Neutrophil (primary cell): Measurements from ENCODE around the gene FXR1.

ENCODE experiments used
- H3K27ac ChIP-seq: fragments of 200-600 bp; sonication (generic); 2 replicates; pipeline ENCODE4 v1.5.1; 2016; ENCODE audit warnings: mild to moderate bottlenecking, moderate library complexity
- H3K27me3 ChIP-seq: fragments of 200-600 bp; sonication (generic); 2 replicates; pipeline ENCODE4 v1.6.0; 2016; ENCODE audit warnings: mild to moderate bottlenecking
- H3K36me3 ChIP-seq: fragments of 200-600 bp; sonication (generic); 2 replicates; pipeline ENCODE4 v1.5.1; 2017
- H3K4me1 ChIP-seq, 2 experiments: fragments of 200-600 bp in 1 of 2; sonication (generic) in 1 of 2; 1 replicate in 1 of 2; 2 replicates in 1 of 2; pipeline versions ENCODE4 v1.5.1 to v1.6.1; 2013 to 2016; ENCODE audit warnings: low read depth in 1 of 2, low read length in 1 of 2, mild to moderate bottlenecking in 1 of 2, moderate library complexity in 1 of 2; ENCODE audit not compliant: control insufficient read depth in 1 of 2, insufficient read depth in 1 of 2
- H3K4me3 ChIP-seq, 2 experiments: fragments of 200-600 bp in 1 of 2; sonication (generic) in 1 of 2; 1 replicate in 1 of 2; 2 replicates in 1 of 2; pipeline ENCODE4 v1.5.1; 2013 to 2016; ENCODE audit warnings: low read depth in 1 of 2, low read length in 1 of 2, mild to moderate bottlenecking in 1 of 2, moderate library complexity in 1 of 2
- H3K9me3 ChIP-seq: fragments of 200-600 bp; sonication (generic); 2 replicates; pipeline ENCODE4 v1.5.1; 2016
- CTCF ChIP-seq: fragments of 200-600 bp; sonication (generic); IDR thresholded peaks from 2 replicates; pipeline ENCODE4 v1.5.1; 2016; ENCODE audit warnings: antibody characterized with exemption

FXR1 gene

GRCh38 chr3:180923561-180923960 is 11.1 kb downstream of the FXR1 start:
- Histone ChIP-seq H3K4me3 (no peak overlapping the region), H3K27ac (no peak overlapping the region), H3K27me3 (no peaks in the 10 kb centered on the region), H3K4me1 (no peaks in the 10 kb centered on the region), H3K36me3 (no peaks in the 10 kb centered on the region), H3K9me3 (no peaks in the 10 kb centered on the region)
- TF ChIP-seq CTCF, result no peak

- no peaks in the 10 kb centered on the region for H3K9me3 ChIP-seq
- H3K4me1 ChIP-seq, result no peaks in the 10 kb centered on the region
- H3K27ac ChIP-seq, result peak overlapping the region; percentile 1
- H3K27me3 ChIP-seq, result no peaks in the 10 kb centered on the region
- H3K36me3 ChIP-seq, result no peaks in the 10 kb centered on the region
- no peak overlapping the region for H3K4me3 ChIP-seq
- no peak for TF ChIP-seq CTCF
Measured at GRCh38 chr3:180926526-180926925, 14.1 kb downstream of the FXR1 start.

GRCh38 chr3:180929376-180929775 is 16.9 kb downstream of the FXR1 start:
- H3K4me1 ChIP-seq, result no peaks in the 10 kb centered on the region
- no peak for TF ChIP-seq CTCF
- no peaks in the 10 kb centered on the region for H3K27me3 ChIP-seq
- H3K4me3 ChIP-seq, result no peak overlapping the region
- peaks cover 2% of the 10 kb centered on the region for H3K36me3 ChIP-seq
- no peak overlapping the region for H3K27ac ChIP-seq
- no peaks in the 10 kb centered on the region for H3K9me3 ChIP-seq

DNA sequence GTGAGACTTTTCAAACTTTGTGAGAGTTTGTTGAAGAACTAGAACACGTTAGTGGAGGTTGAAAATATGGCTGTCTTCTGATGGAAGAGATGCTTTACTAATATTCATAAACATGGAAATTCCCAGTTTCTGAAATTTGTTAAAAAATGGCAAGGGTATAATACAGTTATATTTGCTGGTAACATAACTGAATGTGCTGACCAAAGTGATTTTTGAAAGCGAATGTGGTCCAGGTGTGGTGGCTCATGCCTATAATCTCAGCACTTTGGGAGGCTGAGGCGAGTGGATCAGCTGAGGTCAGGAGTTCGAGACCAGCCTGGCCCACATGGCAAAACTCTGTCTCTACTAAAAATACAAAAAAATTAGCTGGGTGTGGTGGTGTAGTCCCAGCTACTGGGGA is 18.1 kb downstream of the FXR1 start:
- Histone ChIP-seq H3K4me1 (no peaks in the 10 kb centered on the region), H3K36me3 (peaks cover 12% of the 10 kb centered on the region)
- TF ChIP-seq CTCF, result no peak

DNA sequence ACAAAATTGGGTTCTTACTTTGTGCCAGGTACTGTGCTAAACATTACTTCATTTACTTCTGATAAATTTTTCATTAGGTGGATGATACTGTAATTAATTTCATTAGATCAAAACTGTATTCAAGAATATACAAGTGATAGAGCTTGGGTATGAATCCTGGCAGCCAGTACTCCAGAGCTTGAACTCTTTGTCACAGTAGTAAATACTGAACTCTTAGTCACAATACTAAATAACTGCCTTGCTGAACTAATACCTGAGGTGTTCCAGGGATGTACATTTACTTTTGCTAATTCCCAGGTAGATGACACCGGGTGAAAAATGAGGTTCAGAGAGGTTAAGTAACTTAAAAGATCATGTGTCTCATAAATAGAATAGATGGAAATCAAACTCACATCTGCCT is 20.3 kb downstream of the FXR1 start:
- peaks cover 30% of the 10 kb centered on the region for H3K36me3 ChIP-seq
- no peaks in the 10 kb centered on the region for H3K27me3 ChIP-seq
- no peak for TF ChIP-seq CTCF
- no peaks in the 10 kb centered on the region for H3K9me3 ChIP-seq
- no peaks in the 10 kb centered on the region for H3K4me1 ChIP-seq
- no peak overlapping the region for H3K27ac ChIP-seq
- no peak overlapping the region for H3K4me3 ChIP-seq

More for the DNA sequence above, 18.1 kb downstream of the FXR1 start:
- no peaks in the 10 kb centered on the region for H3K9me3 ChIP-seq
- H3K4me3 ChIP-seq, result no peak overlapping the region
- H3K27me3 ChIP-seq, result no peaks in the 10 kb centered on the region
- no peak overlapping the region for H3K27ac ChIP-seq

GRCh38 chr3:180934638-180935037 is 22.2 kb downstream of the FXR1 start:
- TF ChIP-seq CTCF, result no peak
- Histone ChIP-seq H3K27me3 (no peaks in the 10 kb centered on the region), H3K27ac (no peak overlapping the region), H3K4me3 (no peak overlapping the region), H3K36me3 (peaks cover 30% of the 10 kb centered on the region), H3K9me3 (no peaks in the 10 kb centered on the region), H3K4me1 (no peaks in the 10 kb centered on the region)
